ENCODE data around the gene CTSE.

- no peak for TF ChIP-seq POLR2A (IDR thresholded peaks at IDR 0.05; ENCODE audit: low read depth, low read length)
- no peak for TF ChIP-seq POLR2AphosphoS5 (IDR thresholded peaks at IDR 0.05; ENCODE audit: low read depth, low read length)
Measured at GRCh38 chr1:206011057-206011456, 12.6 kb downstream of the CTSE start.
